C1 segment of cervical spinal cord (tissue), 14 donors: ENCODE data around the gene ASIC2.

Experiments used
- DNase-seq, 14 donors: peaks; one replicate each; lab custom pipeline; 2025; lab: John Stamatoyannopoulos, UW

Gene ASIC2

DNA sequence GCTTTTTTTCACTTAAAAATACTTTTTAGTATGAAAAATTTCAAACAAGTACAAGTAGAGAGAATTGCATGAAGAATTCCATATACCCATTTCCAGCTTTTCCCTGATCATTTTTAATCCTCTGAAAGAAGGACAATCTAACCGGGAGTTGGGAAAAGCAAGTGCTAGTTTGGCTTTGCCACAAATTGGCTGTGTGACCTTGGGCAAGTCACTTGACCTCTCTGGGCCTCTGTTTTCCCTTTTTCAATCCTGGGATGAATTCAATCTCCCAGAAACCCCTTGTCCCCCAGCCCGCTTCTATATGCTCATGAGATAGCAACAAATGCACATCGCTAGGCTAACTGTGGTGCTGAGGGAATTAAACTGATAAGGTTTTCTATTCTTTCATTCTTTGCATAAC lies 49.4 kb downstream of the ASIC2 start:
- DNase-seq: no peak

DNA sequence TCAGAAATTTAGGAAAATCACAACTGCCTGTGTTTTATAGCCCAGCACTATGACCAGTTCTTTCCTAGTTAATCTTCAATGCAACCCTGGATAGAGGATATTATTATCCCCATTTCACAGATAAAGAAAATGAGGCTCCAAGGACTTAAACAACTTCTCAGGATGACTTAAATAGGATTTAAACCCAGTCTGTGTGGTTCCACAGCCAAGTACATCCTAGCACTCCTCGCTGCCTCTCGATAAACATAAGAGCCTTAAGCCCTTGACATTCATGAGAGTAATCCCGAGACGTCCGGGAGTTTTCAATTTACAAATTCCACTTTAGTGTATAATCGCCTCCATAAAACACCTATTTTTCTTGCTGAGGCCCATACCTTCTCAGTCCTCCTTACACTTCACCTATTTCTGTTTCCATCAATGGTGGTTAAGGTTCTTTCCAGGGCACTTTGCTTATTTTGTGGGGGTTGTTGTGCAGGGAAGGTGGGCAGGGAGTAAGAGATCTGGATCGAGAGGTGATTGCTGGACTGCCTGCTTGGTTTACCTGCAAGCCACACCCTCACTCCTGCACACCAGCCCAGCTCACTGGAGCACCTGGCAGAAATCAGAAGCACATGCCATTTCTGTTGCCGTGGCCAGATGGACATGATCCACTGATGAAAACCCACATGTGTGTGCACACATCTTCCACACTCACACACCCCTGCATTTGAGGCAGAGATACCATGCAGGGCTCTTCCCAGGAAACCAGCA lies 50.5 kb downstream of the ASIC2 start:
- no peak for DNase-seq

DNA sequence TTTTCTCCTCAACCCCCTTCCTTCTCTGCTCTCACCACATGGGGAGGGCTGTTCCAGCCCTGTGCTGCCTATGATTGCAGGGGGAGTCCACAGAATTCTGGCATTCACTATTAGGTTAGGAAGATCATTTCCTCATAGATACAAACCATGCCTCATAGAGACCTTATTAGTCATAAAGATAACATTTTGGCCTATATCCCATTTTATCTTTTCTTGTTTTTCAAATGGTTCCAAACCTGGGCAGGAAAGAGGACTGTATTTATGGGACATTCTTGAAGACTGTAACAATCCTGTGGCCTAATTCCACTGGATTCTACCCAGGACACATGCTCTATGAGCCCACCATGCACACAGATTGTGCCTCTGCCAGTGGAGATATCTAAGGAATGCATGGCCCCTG lies 51.7 kb downstream of the ASIC2 start:
- DNase-seq: no peak

DNA sequence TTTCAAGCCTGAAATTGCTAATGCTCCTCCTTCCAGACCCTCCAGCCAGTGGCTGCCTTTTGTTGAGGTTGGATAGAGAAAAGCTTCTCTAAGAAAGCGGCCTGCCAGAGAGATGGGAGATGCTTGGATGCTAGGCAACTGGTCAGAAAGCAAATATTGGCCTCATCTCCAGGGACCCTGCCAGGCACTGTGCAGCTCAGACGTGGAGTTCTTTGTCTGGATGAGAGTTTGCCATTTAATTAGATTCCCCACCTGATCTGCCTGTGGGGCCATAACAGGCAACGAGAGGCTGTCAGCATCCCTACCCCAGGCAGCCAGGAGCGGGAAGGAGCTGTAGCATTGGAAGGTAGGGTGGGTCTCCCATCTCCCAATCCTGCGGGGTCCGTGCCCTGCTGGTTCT lies 52.7 kb downstream of the ASIC2 start:
- DNase-seq: no peak

DNA sequence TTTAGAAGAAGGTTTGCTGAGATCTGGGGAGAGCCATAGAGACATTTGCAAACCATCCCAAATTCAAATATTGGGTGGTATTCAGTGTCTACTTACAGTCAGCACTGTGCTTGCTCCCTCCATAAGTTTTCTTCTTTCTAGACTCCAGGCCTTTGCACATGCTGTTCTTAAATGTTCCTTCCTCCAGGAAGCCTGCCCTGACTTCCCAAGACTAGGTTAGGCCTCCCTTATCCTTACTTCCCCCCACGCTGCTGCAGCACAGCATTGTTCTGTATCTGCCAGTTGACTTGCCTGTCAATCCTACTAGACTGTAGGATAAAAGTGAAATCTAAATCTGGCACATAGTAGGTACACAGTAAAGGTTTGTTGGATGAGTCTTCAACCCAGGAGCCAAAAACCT lies 53.4 kb downstream of the ASIC2 start:
- no peak for DNase-seq

DNA sequence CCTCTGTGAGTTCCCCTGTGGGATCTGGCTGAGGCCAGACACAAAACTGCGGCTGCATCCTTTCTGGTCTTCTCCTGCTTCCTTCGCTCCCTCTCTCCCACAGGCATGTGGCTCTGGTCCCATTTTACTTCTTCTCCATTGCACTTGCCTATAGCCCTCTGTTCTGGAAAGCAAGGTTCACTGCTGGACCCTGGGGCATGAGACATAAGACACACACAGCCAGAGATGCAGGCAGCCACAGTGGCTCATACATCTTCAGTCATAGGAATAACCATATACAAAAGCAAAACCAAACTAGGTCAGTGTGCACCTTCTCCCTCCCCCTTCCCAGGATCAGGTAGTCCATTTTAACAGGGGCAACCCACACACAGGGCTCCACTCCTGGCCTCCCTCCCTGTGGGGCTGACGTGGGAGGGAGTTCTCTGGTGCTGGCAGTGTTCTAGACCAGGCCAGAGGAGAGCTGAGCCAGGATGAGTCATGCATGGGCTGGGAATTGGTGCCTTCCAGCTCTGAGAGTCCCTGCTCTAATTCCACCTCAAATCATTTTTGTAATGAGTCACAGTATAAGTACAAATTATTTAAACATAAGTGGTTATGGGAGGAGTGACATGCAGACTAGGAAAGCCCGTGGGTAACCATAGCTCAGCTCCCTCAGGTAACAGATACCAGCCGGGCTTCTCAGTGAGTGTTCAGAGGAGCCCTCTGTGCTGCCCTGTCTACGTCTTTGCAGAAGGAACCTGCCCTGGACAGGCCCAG lies 58.0 kb downstream of the ASIC2 start:
- DNase-seq: peak in 5 of 14 donors; percentile 0 to 86 (median 22)

DNA sequence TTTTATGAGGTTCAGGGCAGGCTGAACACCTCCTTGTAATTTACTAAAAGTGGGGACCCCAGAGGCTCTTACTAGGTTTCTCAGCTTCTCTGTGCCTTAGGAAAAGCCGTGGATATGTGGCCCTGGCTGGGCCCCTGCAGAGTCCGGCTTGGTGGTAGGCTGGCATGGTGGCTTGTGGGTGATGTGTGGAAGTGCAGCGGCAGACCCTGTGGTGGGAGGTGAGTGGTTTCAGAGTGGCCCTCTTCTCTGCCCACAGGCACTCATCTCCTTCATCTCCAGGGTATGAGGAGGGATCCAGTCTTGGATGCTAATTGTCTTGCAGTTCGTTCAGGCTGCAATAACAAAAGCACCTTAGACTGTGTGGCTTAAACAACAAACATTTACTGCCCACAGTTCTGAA lies 58.9 kb downstream of the ASIC2 start:
- no peak for DNase-seq

DNA sequence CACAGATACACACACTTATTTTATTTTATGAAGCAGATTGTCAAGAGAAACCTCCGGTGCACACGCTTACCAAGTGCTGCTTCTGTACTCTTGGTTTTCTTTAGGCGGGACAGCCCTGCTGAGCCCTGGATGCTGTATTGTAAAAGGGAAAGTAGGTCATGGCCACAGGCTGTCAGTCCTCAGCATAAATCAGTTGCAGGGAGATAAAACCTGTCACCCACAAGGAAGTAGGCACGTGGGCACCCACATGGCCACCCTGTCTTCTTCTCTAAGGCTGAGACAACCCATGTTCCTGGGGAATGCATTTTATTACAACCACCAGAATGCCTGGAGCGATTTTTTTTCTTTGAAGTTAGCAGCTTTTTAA lies 59.3 kb downstream of the ASIC2 start:
- DNase-seq: peak in 2 of 14 donors; percentile 4 to 88

DNA sequence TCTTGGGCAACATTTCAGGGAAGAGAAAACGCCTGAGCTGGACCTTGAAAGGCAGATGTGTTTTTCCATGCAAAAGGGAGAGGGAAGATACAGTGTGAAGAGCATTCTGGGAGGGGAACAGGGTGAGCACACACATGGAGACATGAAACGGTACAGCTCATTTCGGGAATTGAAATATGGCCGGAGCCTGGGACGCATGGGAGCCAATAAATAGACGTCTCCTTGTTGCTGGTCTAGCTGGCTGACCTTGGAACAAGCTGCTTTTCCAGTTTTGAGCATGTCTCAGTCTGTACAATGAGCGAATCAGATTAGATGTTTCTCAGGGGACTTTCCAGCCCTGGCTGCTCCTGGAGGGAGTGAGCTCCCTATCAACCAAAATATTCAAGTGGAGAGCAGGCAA lies 63.6 kb downstream of the ASIC2 start:
- DNase-seq: no peak

DNA sequence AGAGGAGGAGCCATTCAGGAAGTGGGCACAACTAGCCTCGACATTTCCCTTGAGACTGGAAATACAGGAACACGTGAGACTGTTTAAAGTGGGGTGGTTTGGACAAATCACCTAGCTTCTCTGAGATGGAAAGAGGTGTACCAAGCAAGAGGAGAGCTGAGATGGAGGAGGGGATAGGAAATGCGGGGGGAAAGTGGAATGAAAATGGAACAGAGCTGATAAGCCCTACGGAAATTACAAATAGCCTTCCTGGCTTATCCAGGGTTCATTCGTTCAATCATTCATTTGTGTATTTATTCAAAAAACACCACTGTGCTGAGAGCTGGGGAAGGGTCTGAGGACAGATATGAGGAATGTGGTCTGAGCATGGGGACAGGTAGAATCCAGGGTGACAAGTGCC lies 64.1 kb downstream of the ASIC2 start:
- no peak for DNase-seq

DNA sequence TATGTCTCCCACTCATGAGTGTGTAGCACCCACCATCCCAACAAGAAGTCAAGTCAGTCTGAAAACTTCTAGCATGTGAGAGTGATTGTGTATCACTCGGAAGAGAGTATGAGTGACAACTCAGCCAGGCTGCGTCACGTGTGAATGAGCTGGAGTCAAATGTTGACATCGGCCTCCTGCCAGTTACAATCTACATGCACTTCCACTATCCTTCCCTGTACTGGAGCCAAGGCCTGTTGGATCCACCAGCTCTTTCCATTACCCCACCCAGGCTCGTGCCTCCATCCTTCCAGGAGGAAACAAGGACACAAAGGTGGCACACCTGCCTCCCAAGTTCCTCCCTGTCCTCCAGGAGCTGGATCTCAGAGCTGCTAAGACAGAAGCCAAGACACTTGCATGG lies 64.5 kb downstream of the ASIC2 start:
- DNase-seq: no peak

DNA sequence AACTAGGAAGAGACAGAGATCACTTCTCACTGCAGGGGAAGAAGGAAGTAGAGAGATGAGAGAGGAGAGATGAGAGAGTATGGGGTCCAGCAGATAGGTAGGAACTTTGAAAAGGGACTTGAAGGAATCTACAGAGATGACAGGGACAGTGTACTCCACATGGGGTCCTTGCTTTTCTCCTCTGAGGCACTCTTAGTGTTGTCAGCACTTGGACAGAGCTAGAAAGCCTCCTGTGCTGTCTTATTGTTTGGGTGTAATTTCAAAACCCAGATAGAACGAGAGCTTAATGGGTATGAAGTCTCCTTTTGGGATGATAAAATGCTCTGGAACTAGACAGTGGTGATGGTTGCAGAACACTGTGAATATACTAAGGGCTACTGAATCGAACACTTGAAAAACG lies 65.2 kb downstream of the ASIC2 start:
- no peak for DNase-seq

DNA sequence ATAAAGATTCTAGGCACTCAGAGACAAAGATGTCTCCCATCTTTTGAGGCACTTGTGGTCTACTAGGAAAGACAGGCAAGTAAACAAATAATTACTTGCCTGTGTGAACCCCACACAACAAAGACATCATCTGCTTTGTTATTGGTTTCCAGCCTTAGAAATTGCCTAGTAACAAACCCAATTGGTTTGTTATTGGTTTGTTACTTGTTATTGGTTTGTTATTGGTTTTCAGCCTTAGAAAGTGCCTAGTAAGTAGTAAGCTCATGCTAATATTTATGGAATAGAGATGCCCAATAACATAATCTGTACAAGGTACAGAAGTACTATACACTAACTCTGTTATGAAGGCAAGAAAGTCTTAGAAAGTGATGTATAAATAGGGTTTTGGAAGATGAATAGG lies 67.1 kb downstream of the ASIC2 start:
- no peak for DNase-seq

DNA sequence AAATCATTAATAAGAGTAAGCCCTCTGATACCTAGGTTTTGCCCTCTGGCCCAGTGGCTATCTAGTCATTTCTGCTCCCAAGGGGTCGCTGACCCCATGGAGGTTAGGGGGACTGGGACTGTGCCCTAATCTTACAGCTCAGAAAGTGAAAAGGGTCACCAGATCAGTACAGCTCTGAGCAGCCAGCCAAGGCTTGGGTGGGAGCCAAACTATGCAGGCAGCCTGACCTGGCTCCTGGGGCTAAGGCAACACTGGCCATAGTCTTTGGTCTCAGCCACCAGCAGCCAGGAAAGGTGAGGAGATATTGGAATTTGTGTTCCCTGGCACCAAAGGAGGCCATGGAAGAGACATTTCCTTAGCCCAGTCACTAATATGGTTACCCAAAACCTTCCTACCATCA lies 67.6 kb downstream of the ASIC2 start:
- DNase-seq: no peak

DNA sequence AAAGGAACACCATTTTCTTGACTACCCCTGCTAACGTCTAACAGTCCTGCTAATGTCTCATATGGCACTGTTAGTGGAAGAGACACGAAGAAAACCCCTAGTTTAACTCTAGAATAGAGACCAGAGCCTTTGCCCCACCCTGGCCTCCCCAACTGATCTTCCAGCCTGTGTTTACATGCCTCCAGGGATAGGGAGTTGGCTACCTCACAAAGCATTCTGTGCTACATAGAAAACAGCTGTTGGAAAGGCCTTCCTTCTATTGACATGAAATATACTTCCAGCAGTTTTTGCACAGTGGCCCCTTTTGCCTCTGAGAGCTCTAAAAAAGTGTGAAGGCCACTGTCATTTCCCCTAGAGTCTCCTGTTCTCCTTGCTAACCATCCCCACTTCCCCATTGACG lies 73.1 kb downstream of the ASIC2 start:
- no peak for DNase-seq

DNA sequence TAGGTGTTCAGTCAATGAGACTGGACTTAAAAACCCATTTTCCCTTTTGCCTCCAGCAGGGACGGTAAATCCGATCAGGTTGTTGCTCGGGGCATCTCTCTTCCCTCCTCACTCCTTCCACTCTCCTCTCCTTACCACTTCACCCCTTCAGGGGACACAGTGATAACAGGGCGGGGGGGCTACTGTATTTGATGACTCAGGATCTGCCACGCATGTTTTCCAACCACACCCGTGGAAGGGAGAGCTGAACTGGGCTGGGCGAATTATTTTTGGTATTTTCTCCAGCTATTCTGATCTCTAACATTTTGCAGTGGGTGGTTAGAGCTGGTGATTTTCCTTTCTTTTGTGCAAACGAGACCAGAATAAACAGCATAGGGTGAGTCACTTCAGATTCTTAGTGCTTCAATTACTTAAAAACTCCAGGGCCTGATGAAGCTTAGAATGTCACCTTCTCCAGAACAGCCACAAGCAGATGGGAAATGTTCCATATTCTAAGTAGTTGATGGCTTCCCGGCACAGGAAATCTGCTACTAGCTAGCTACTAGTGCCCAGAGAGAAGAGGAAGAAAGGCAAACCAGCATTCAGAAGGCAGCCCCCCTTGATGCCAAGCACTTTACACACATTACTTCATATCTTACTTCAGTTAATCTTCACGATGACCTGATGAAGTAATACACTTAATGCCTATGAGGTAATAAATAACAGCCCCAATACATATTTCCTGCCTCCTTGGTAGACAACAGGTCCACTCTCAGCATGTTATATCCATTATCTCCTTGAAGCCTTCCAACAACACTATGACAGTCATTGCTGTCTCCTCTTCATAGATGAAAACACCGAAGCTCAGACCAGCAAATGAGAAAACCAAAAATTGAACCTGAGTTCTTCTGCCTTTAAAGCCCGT lies 74.1 kb downstream of the ASIC2 start:
- no peak for DNase-seq

DNA sequence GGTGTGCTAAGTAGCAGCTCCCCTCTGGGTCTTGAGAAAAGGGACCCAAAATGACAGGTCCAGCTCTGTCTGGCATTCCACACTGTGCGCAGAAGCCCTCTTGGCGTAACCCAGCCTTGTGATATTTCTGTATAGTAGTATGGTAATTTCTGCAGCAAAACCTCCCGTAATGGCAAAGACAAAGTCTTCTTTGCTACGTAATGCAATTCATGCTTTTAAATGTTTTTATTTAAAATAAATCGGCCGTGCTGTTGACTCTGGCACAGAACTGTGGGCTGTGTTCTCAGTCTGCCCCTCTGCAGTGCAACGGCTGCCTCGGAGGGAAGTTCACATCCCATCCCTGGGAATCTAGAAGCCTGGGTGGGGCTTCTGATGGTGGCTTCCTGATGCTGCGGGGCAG lies 75.2 kb downstream of the ASIC2 start:
- no peak for DNase-seq

DNA sequence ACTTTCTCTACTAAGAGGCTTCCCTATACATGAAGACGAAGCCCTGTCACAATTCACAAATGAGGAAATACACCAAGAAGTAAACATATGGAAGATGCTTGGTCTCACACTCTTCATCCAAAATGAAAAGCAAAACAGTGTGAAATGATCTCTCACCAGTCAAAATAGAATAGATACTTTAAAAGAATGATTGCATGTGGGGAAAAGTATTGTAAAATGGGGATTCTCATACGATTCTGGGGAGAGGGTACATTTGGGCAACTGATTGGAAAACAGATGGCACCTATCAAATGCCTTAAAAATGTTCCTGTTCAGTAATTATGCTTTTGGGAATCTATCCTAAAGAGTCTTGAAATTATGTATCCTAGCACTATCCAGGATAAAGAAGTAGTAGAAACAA lies 78.1 kb downstream of the ASIC2 start:
- no peak for DNase-seq

DNA sequence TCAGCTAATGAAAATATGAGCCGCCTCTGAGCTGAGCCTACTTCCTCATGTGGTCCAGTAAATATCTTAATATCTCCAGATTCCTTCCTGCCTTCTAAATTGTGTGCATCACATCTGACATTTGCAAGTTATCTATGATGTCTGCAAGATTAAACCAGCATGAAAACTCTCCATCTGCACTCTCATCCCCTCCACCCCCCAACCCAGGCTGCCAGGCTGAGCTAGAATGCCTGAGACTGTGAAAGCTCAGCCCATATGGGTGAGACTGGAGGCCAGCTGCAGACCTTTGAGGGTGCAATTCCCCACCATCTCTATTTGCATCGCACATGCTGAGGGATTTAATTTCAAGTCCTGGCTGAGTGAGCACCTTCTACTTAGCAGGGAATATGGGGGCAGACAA lies 82.8 kb downstream of the ASIC2 start:
- DNase-seq: no peak

DNA sequence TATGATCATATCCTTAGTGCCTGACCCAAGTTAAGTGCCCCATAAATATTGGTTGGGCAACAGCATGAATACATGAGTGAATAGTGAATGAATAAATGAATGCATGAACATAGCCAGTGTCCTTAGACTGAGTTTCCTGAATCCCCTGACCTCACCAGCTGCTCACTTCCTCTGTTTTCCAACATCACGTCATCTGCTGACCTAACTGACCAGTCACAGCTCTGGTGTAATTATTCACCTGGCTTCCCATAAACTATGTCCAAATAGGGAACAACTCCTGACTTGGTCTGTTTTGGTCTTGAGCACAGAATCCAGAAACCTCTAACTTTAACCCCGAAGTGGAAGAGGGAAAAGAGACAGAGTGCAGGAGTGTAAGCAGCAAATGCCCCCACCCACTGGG lies 83.4 kb downstream of the ASIC2 start:
- no peak for DNase-seq

DNA sequence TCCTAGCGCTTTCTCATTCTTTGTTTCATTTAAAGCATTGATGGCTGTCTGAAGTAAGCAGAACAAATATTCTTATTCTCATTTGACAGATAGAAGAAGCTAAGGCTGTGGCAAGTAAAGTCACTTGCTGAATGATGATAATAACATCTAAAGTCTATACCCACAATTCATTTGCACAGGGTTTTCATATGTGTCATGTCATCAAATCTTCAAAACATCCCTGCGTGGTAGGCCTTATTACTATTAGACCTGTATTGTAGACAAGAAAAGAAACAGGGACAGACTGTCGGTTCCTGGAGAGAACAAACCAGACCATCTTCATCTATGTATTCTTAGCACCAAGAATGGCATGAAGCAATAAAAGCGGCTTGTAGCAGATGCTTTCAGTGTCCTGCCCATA lies 85.9 kb downstream of the ASIC2 start:
- no peak for DNase-seq

DNA sequence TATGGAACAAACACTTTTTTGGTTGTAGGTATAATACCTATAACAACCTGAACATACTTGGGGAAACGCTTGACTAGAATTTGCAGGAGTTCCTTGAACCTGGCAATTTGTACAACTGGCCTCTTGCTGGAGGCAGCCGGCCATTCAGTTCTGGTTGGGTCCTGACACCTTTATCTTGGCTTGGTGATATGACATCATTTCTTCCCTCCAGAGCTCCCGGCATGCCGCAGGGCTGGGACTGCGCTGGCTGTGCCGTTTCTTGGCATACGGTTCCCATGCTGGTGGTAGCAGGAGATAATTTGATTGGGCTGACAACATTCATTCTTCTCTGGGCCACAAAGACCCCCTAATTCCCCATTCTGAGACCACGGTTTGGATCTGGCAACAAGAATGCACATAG lies 87.5 kb downstream of the ASIC2 start:
- no peak for DNase-seq
